Measurements from ENCODE around the gene THSD7A. TPM values are rescaled to one million over a fixed set of nuclear protein-coding genes. Genes with fewer than 3 reads are reported as not detected.

THSD7A gene
- total and polyA plus RNA-seq, 7 experiments from 2014 or later = 1.2 to 1.3 TPM; not detected in 5

- Mint-ChIP-seq H3K4me1 (no peaks in the 10 kb centered on the region), H3K4me3 (no peak overlapping the region), H3K9me3 (peaks cover 0 to 6% (median 0%) of the 10 kb centered on the region in 11 donors), H3K36me3 (no peaks in the 10 kb centered on the region), H3K27me3 (no peaks in the 10 kb centered on the region), H3K27ac (no peak overlapping the region)
- H3K4me3 ChIP-seq (ENCODE audit: low read length) = no peak overlapping the region
- ChIA-PET POLR2A (no interaction called here), CTCF (no interaction called here)
- no peak for ATAC-seq
- H3K36me3 ChIP-seq (ENCODE audit: control insufficient read depth in 2 of 3, insufficient read depth in 3 of 3, low read length in 3 of 3) = no peaks in the 10 kb centered on the region
- H3K9me3 ChIP-seq (ENCODE audit: control insufficient read depth in 2 of 3, low read length in 3 of 3) = no peaks in the 10 kb centered on the region
- H3K4me1 ChIP-seq (ENCODE audit: control insufficient read depth in 2 of 2, insufficient read depth in 2 of 2, low read length in 2 of 2) = no peaks in the 10 kb centered on the region
- no peak for DNase-seq
- H3K27me3 ChIP-seq (ENCODE audit: control insufficient read depth in 2 of 2, insufficient read depth in 2 of 2, low read length in 2 of 2) = no peaks in the 10 kb centered on the region
- intact Hi-C loops (cut with micrococcal nuclease) = no loop called here
- H3K27ac ChIP-seq (ENCODE audit: low read depth, low read length) = no peak overlapping the region
Measured at GRCh38 chr7:11474902-11475585, 357.0 kb downstream of the THSD7A start.

GRCh38 chr7:11473807-11474424 is 358.1 kb downstream of the THSD7A start:
- DNase-seq = no peak
- intact Hi-C loops (cut with micrococcal nuclease) = no loop called here
- CTCF ChIA-PET = no interaction called here

GRCh38 chr7:11473220-11473619 is 358.8 kb downstream of the THSD7A start:
- H3K27me3 Mint-ChIP-seq = no peaks in the 10 kb centered on the region
- Histone ChIP-seq H3K27me3 (ENCODE audit: control insufficient read depth in 2 of 2, insufficient read depth in 2 of 2, low read length in 2 of 2) (no peaks in the 10 kb centered on the region), H3K4me1 (ENCODE audit: control insufficient read depth in 2 of 2, insufficient read depth in 2 of 2, low read length in 2 of 2) (no peaks in the 10 kb centered on the region), H3K4me3 (ENCODE audit: low read length) (no peak overlapping the region), H3K27ac (ENCODE audit: low read depth, low read length) (no peak overlapping the region), H3K9me3 (ENCODE audit: control insufficient read depth in 2 of 3, low read length in 3 of 3) (no peaks in the 10 kb centered on the region), H3K36me3 (ENCODE audit: control insufficient read depth in 2 of 3, insufficient read depth in 3 of 3, low read length in 3 of 3) (no peaks in the 10 kb centered on the region)
- H3K4me3 Mint-ChIP-seq = no peak overlapping the region
- no peak overlapping the region for H3K27ac Mint-ChIP-seq
- peaks cover 0 to 3% (median 0%) of the 10 kb centered on the region in 11 donors for H3K9me3 Mint-ChIP-seq
- ChIA-PET POLR2A (no interaction called here), CTCF (no interaction called here)
- intact Hi-C loops (cut with micrococcal nuclease) = no loop called here
- ATAC-seq (no peak), DNase-seq (no peak)
- no peaks in the 10 kb centered on the region for H3K4me1 Mint-ChIP-seq
- no peaks in the 10 kb centered on the region for H3K36me3 Mint-ChIP-seq

More at GRCh38 chr7:11473807-11474424, 358.1 kb downstream of the THSD7A start:
- Histone ChIP-seq H3K27ac (ENCODE audit: low read depth, low read length) (no peak overlapping the region), H3K27me3 (ENCODE audit: control insufficient read depth in 2 of 2, insufficient read depth in 2 of 2, low read length in 2 of 2) (no peaks in the 10 kb centered on the region), H3K36me3 (ENCODE audit: control insufficient read depth in 2 of 3, insufficient read depth in 3 of 3, low read length in 3 of 3) (no peaks in the 10 kb centered on the region), H3K4me1 (ENCODE audit: control insufficient read depth in 2 of 2, insufficient read depth in 2 of 2, low read length in 2 of 2) (no peaks in the 10 kb centered on the region), H3K4me3 (ENCODE audit: low read length) (no peak overlapping the region), H3K9me3 (ENCODE audit: control insufficient read depth in 2 of 3, low read length in 3 of 3) (no peaks in the 10 kb centered on the region)
- POLR2A ChIA-PET = no interaction called here
- no peak for ATAC-seq
- peaks cover 0 to 6% (median 0%) of the 10 kb centered on the region in 11 donors for H3K9me3 Mint-ChIP-seq
- no peaks in the 10 kb centered on the region for H3K27me3 Mint-ChIP-seq
- no peaks in the 10 kb centered on the region for H3K4me1 Mint-ChIP-seq
- H3K36me3 Mint-ChIP-seq = no peaks in the 10 kb centered on the region
- no peak overlapping the region for H3K4me3 Mint-ChIP-seq
- H3K27ac Mint-ChIP-seq = no peak overlapping the region

- Mint-ChIP-seq H3K27ac (no peak overlapping the region), H3K9me3 (peaks cover 0 to 2% (median 0%) of the 10 kb centered on the region in 11 donors), H3K27me3 (no peaks in the 10 kb centered on the region), H3K36me3 (no peaks in the 10 kb centered on the region), H3K4me1 (no peaks in the 10 kb centered on the region), H3K4me3 (no peak overlapping the region)
- no peak for DNase-seq
- H3K27me3 ChIP-seq (ENCODE audit: control insufficient read depth in 2 of 2, insufficient read depth in 2 of 2, low read length in 2 of 2) = no peaks in the 10 kb centered on the region
- H3K27ac ChIP-seq (ENCODE audit: low read depth, low read length) = no peak overlapping the region
- H3K36me3 ChIP-seq (ENCODE audit: control insufficient read depth in 2 of 3, insufficient read depth in 3 of 3, low read length in 3 of 3) = no peaks in the 10 kb centered on the region
- ATAC-seq = no peak
- H3K4me3 ChIP-seq (ENCODE audit: low read length) = no peak overlapping the region
- intact Hi-C loops (cut with micrococcal nuclease) = no loop called here
- ChIA-PET POLR2A (no interaction called here), CTCF (no interaction called here)
- H3K9me3 ChIP-seq (ENCODE audit: control insufficient read depth in 2 of 3, low read length in 3 of 3) = no peaks in the 10 kb centered on the region
- no peaks in the 10 kb centered on the region for H3K4me1 ChIP-seq (ENCODE audit: control insufficient read depth in 2 of 2, insufficient read depth in 2 of 2, low read length in 2 of 2)
Measured at GRCh38 chr7:11472646-11473045, 359.4 kb downstream of the THSD7A start.

- no peaks in the 10 kb centered on the region for H3K27me3 Mint-ChIP-seq
- Histone ChIP-seq H3K4me1 (ENCODE audit: control insufficient read depth in 2 of 2, insufficient read depth in 2 of 2, low read length in 2 of 2) (no peaks in the 10 kb centered on the region), H3K27me3 (ENCODE audit: control insufficient read depth in 2 of 2, insufficient read depth in 2 of 2, low read length in 2 of 2) (no peaks in the 10 kb centered on the region), H3K4me3 (ENCODE audit: low read length) (no peak overlapping the region), H3K36me3 (ENCODE audit: control insufficient read depth in 2 of 3, insufficient read depth in 3 of 3, low read length in 3 of 3) (no peaks in the 10 kb centered on the region), H3K27ac (ENCODE audit: low read depth, low read length) (no peak overlapping the region), H3K9me3 (ENCODE audit: control insufficient read depth in 2 of 3, low read length in 3 of 3) (no peaks in the 10 kb centered on the region)
- peaks cover 0 to 2% (median 0%) of the 10 kb centered on the region in 11 donors for H3K9me3 Mint-ChIP-seq
- no peak overlapping the region for H3K4me3 Mint-ChIP-seq
- no peaks in the 10 kb centered on the region for H3K4me1 Mint-ChIP-seq
- ChIA-PET CTCF (no interaction called here), POLR2A (no interaction called here)
- no peaks in the 10 kb centered on the region for H3K36me3 Mint-ChIP-seq
- H3K27ac Mint-ChIP-seq = no peak overlapping the region
- no peak for DNase-seq
- ATAC-seq = no peak
- intact Hi-C loops (cut with micrococcal nuclease) = no loop called here
Measured at GRCh38 chr7:11471255-11471654, 360.7 kb downstream of the THSD7A start.

- Mint-ChIP-seq H3K4me3 (no peak overlapping the region), H3K27ac (no peak overlapping the region), H3K36me3 (no peaks in the 10 kb centered on the region), H3K4me1 (no peaks in the 10 kb centered on the region), H3K9me3 (peaks cover 0 to 2% (median 0%) of the 10 kb centered on the region in 11 donors), H3K27me3 (no peaks in the 10 kb centered on the region)
- POLR2A ChIA-PET = no interaction called here
- ATAC-seq (no peak), DNase-seq (no peak)
- H3K4me3 ChIP-seq (ENCODE audit: low read length) = no peak overlapping the region
- intact Hi-C loops (cut with micrococcal nuclease) = no loop called here
- no peaks in the 10 kb centered on the region for H3K36me3 ChIP-seq (ENCODE audit: control insufficient read depth in 2 of 3, insufficient read depth in 3 of 3, low read length in 3 of 3)
- no peaks in the 10 kb centered on the region for H3K27me3 ChIP-seq (ENCODE audit: control insufficient read depth in 2 of 2, insufficient read depth in 2 of 2, low read length in 2 of 2)
- CTCF ChIA-PET = no interaction called here
- H3K9me3 ChIP-seq (ENCODE audit: control insufficient read depth in 2 of 3, low read length in 3 of 3) = no peaks in the 10 kb centered on the region
- no peaks in the 10 kb centered on the region for H3K4me1 ChIP-seq (ENCODE audit: control insufficient read depth in 2 of 2, insufficient read depth in 2 of 2, low read length in 2 of 2)
- H3K27ac ChIP-seq (ENCODE audit: low read depth, low read length) = no peak overlapping the region
Measured at GRCh38 chr7:11469028-11469745, 362.8 kb downstream of the THSD7A start.
